Non-pigmented ciliary epithelial cell (primary cell): Measurements from ENCODE around the gene NR2E3.

ENCODE experiments used
- DNase-seq: peaks from one replicate; pipeline ENCODE4 v3.0.0-alpha.2; 2010; ENCODE audit warnings: low read depth

NR2E3 gene

DNA sequence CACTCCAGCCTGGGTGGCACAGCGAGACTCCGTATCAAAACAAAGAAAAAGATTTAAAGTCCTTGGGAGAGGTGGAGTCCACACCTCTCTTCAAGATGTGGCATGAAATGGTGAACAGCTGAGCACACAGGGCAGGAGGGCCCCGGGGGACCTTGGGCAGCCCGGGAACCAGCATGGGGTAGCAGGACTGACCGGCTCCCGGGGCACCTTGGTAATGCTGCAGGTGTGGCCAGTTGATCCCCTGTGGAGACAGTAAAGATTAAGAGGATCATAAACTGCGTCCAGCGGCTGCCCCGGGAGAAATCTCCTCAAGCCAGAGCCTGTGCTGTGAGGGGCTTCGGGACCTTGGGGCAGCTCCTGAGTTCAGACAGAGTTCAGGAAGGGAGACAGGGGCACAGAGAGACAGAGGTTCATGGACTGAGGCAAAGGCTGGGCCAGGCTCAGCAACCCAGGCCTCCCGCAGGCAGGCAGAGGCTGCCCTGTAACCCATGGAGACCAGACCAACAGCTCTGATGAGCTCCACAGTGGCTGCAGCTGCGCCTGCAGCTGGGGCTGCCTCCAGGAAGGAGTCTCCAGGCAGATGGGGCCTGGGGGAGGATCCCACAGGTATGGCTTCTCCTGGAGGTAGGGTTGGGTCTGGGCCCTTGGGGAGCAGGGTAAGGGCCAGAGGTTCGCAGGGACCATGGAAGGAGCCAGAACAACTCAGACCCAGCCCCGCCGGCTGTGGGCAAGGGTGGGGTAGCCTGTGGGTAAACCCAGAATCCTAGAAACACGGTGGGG is at the start of gene NR2E3:
Gene NR2E3, plus strand, starts transcription at position 299 of the 780 bp plus-strand sequence. Its CDS starts 190 bp downstream, at position 489.
- no peak for DNase-seq

- no peak for DNase-seq
These were observed 49.5 kb upstream of the NR2E3 start for GRCh38 chr15:71760852-71761251.

GRCh38 chr15:71761649-71762048 is 48.7 kb upstream of the NR2E3 start:
- DNase-seq = no peak

GRCh38 chr15:71768184-71768583 is 42.2 kb upstream of the NR2E3 start:
- DNase-seq = no peak

DNA sequence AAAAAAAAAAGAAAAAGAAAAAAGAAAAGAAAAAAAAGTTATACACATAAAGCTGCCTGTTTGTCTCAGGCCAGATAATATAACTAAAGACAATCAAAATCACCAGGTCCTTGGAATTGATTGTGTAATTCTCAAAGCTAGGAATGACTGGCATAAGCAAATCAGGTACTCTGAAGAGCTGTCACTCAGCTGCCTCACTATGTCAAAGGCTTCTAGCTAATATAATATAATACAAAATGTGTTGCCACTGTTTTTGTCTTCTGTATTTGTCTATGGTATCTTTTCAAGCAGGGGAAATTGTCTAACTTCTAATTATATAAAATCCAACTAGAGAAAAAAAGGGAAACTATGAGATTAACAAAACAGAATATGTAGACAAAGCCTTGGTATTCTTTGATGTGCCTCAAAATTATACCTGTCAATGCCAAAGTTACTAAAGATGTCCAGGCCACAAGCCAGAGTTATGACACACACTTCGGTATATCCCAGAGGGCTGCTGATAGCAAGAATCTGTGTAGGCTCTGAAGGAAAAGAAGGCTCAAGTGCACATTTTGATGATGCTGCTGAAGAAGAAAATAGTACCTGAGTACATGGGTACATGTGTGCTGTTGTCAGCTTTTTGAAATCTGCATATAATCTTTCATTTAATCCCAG is 37.0 kb upstream of the NR2E3 start:
- no peak for DNase-seq

DNA sequence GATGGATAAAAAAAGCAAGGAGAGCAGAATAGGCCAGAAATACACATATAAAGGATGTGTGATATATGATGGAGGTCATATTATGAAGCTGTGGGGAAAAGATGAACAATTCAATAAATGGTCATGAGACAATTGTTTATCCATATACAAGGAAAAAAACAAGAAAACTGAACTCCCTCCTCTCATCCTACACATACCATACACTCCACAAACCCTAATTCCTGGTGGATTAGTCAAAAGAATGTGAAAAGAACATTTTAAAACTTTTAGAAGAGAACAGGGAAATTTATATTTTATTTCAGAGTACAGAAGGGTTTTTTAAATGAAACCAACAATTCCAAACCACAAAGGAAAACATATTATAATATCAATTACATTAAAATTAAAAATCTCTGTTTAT is 34.5 kb upstream of the NR2E3 start:
- no peak for DNase-seq

DNA sequence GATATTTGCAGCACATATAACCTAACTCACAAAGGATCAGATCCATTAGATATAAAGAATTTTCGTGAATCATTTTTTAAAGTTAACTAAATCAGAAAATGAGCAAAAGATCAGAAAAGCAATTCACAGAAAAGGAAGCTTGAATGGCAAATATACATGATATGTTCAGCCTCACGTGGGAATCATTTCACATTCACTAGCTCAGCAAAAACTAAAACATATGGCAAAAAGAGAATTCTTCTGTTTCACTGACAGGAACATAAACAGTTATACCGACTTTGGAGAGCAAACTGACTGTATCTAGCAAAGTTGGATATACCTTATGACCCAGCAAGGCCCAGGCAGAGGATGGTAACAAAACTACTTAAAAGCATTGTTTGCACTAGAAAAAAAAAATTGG is 34.0 kb upstream of the NR2E3 start:
- DNase-seq = no peak

DNA sequence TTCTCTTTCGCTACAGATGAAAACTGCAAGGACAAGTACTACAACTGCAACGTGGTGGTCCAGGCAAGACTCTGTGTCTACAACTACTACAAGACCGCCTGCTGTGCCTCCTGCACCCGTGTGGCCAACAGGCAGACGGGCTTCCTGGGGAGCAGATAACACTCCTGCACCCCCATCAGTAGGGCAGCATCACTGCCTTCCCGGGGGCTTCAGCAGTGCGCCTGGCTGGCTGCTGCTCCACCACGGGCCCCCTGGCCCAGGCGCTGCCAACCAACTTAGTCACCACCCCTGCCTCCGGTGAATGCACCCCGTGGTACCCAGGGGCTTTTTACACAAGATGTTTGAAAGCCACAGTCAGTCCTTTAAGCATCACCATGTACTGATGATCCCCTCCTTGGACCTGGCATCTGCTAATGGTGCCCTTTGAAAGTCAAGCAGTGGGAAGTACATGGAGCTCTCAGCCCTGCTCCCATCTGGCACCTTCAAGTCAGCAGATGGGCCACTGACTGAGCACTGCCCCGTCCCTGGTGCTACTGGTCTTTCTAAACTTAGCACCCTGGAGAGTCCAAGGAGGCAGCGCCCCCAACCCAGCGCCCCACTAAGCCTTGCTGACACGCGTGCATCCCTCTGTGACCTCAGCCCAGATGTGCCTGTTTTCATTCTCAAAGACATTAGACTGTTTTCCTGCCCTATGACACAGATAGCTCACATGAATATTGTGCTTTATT is 33.0 kb upstream of the NR2E3 start:
- no peak for DNase-seq

DNA sequence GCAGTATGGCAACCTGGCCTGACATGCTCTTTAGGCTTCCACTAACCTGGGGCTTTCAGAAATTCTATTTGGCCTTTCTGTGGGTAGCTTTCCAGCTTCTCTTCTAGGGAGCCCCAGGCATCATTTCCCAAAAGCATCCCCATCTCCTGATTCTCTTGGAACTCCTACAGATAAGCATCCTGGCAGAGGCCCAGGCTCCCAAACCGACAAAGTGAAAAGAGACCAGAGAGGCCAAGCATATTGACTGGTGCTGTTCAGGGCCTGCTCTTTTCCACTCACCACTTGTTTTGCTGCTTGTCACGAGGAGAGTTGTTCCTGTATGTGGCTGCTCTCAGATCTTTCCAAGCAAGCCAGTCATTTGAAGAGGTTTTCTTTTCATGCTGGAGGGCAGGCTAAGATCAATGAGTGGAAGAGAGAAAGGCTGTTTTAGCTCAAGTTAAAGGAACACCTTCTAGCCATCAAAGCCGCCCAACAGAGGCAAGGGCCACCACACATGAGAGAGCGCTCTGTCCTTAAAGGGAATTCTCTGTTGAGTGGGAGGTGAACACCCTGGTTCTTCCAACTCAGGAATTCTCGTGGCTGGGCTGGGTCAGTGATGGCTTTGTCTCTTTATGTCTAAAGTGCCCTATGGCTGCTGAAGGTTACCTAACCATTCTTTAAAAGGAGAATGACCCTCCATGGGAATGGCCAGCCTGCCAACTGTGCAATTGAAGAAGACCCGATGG is 31.1 kb upstream of the NR2E3 start:
- no peak for DNase-seq

DNA sequence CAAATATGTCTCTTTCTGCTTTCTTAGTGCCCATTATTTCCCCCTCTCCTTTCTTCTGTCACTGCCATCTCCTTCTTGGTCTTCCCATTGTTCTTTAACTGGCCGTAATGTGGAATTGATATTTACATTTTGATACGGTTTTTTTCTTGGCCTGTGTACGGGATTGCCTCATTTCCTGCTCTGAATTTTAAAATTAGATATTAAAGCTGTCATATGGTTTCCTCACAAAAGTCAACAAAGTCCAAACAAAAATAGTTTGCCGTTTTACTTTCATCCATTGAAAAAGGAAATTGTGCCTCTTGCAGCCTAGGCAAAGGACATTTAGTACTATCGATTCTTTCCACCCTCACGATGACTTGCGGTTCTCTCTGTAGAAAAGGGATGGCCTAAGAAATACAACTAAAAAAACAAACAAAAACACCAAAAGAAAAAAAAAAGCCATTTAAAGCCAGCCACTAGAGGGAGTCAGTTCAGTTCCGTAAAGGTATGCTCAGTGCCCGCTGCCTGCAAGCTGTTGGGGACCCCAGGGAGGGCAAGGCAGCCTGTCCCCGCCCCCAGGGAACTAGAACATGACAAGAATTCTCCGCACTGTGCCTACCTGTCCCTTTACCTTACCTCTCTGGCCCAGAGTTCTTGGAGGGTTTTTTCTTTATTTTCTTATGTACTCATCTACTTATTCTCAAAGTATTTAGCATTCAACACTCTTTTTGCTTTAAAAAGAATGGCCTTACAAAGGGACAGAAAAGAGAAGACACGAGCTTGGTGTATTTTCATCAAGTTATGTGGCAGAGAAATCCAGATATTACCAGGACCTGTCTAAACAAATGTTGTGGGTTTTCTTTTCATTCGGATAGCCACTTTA is 30.0 kb upstream of the NR2E3 start:
- DNase-seq = no peak

DNA sequence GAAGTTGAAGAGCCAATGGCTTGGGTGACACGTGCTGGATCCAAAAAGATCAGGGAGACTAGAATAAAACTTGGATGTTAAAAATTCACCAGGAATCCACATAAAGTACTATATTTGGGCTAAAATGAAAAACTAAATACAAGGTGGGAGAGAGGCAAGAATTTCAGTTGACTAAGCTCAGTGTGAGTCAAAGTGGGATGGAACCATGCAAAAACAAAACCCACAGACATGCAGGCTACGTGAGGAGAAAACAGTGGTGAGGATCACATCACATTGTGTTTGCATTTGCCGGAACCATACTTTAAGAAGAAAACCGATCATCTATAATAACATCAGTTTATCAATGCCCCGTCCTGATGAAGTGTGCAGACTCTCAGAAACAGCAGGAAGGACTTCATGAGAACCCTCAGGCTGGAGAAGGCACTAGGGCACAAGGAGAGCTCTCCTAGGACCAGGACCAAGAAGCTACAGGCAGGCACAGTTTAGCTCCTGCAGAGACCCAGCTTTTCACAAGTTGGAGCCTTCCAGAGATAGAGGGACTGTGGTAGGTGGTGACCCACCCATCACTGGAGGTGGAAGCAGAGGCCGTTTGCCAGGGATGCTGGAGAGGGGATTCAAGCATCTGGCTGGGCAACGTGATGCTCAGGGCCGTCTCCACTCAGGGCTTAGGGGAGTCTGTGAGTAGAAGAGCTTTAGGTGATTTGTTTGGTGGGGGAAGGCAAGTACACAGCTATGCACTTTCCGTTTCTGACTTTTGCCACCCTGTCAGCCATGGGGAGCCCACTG is 29.0 kb upstream of the NR2E3 start:
- DNase-seq = peak; percentile 59

- no peak for DNase-seq
These were observed 28.4 kb upstream of the NR2E3 start for GRCh38 chr15:71781965-71782265.

- DNase-seq = no peak
These were observed 27.8 kb upstream of the NR2E3 start for GRCh38 chr15:71782422-71783165.

GRCh38 chr15:71784719-71785118 is 25.6 kb upstream of the NR2E3 start:
- DNase-seq = no peak

- DNase-seq = no peak
These were observed 24.4 kb upstream of the NR2E3 start for GRCh38 chr15:71785996-71786395.

- no peak for DNase-seq
These were observed 23.7 kb upstream of the NR2E3 start for GRCh38 chr15:71786673-71787072.

DNA sequence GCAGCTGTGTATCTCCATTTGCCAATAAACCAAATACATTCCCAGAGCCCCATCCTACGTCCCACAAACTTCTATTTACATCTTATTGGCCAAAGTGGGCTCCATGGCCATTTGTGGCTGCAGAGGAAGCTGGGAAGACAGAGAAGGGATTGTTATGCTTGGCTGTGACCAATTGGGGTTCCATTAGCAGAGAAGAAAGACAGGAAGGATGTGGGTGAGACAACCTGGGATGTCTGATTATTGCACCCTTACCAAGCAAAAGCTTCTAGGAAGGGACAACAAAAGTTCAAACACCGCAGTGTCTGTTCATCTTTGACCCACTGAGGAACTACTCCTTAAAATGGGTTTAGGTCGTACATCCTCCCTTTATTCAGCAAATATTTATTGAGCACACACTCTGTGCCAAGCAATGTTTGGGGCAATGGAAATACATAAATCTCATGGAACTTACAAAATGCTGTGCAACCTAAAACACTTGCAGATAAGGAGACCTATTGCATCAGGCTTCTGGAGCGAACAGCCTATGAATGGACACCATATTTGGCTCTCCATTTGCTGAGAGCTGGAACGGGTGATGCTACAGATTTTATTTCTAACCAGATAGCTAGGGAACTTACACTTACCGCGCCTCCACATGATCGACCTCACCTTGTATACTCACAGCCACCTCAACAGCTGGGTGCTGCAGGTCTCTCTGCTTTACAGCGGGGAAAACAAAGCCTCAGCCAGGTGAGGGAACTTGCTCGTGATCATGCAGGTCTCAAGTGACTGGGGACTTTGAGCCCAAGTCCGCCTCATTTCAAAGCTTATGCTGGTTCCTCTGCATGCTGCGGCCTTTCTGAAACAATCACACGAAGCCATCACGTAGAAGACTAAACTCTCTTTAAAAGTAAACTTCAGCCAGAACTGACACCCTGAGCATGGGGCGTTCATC is 21.4 kb upstream of the NR2E3 start:
- DNase-seq = no peak

DNA sequence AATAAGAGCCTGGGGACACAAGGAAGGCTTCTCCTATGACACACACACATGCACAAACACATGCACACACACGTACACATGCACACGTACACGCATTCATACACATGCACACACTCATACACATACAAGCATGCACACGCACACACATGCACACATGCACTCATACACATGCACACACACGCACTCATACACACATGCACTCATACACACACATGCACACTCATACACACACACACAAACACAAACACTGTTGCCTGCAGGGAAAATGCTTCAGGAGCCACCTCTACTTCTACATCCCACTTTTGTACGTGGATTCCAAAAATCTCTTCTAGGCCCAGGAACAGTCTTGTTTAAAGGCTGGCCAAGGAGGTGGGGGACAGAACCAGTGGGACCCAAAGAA is 20.7 kb upstream of the NR2E3 start:
- no peak for DNase-seq

DNA sequence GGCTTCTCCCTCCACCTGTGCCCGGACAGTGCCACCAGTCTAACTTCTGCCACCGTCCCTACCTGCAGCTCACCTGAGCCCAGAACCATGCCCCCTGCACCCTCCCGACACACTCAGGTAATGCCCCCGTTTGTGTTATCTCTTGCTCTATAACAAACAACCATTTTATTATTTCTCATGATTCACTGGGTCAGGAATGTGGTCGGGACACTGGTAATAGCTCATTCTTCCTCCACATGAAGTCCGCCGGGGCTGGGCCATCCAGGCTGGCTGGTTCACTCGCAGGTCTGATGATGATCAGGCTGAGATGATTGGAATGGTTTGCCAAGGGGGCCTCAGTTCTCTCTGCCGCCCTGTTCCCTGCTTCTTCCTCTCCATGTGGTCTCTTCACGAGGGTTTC is 20.3 kb upstream of the NR2E3 start:
- DNase-seq = peak; percentile 53
